Fibroblast of peridontal ligament (primary cell): Measurements from ENCODE around the gene NOXO1.

Experiments used
- DNase-seq: peaks from one replicate; pipeline ENCODE4 v3.0.0-alpha.2; 2010; ENCODE audit errors: extremely low read depth

Gene NOXO1

DNA sequence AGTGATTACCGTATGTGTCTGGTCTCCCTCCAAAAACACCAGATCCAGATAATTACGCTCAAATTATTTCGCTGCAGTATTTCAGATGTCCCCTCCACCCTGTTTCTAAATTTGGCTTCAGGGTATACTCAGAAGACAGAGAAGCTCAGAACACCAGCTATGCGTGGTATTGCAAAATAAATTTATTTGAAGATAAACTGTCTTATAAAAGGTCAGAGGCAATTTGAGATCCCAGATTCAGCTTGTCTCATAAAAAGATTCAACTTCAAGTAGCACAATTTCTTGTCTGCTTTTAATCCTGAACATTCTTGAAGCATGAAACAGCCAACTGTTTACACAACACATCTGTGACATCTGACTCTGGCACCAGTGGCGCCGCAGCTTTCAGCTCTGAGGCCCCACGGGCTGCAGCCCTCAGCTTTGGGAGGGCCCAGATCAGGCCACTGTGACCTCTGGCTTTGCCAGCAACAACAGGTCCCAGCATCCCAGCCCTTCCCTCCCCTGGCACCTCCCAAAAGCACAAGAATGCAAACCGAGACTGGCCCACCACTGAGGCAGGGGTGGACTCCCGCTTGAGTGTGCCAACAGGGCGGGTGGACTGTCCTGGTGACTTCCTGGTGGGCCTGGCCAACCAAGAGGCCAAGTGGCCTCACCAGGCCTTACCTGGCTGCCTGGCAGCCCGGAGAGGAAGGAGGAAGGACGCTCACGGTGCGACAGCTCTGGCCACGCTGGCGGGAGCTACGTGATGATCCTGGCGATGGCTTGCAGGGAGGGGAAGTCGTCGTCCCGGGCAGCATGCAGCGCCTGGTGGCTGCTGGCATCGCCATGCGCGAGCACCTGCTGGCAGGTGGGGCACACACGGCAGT lies 16.5 kb upstream of the NOXO1 start:
- DNase-seq, result peak; percentile 80

DNA sequence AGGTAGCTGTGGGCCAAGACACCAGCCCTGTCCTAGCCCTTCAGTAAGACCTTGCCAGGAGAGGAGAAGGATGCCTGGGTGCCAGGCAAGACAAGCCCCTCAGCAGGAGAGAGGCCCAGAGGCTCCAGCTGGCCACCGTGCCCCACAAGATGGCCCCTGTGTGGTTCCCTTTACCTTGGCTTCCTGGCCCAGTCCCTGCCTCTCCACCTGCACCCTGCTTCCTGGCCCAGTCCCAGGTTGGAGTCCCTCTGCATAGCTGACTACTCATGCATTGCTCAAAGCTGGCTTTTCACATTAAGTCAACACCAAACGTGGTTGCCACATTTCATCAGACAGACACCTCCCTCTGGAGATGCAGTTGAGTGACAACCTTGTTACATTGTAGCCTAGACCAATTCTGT lies 12.5 kb upstream of the NOXO1 start:
- DNase-seq, result no peak

DNA sequence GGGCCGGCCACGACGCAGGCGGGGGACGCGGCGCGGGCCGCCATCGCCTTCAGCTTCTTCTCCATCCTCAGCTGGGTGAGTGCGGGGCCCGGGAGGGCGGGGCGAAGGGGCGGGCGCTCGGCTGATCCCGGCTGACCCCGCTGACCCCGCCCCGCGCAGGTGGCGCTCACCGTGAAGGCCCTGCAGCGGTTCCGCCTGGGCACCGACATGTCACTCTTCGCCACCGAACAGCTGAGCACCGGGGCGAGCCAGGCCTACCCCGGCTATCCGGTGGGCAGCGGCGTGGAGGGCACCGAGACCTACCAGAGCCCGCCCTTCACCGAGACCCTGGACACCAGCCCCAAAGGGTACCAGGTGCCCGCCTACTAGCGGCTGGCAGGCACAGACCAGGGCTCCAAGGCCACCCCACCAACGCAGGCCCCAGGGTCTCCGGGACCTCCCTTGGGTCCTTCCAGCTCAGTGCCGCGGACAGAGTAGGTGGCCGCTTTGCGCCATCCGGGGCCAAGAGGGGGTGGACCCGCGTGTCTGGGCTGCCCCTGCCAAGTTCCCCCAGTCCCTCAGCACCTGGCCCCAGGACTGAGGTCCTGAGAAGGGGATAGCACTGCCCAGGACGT lies 11.5 kb upstream of the NOXO1 start:
- DNase-seq, result no peak

DNA sequence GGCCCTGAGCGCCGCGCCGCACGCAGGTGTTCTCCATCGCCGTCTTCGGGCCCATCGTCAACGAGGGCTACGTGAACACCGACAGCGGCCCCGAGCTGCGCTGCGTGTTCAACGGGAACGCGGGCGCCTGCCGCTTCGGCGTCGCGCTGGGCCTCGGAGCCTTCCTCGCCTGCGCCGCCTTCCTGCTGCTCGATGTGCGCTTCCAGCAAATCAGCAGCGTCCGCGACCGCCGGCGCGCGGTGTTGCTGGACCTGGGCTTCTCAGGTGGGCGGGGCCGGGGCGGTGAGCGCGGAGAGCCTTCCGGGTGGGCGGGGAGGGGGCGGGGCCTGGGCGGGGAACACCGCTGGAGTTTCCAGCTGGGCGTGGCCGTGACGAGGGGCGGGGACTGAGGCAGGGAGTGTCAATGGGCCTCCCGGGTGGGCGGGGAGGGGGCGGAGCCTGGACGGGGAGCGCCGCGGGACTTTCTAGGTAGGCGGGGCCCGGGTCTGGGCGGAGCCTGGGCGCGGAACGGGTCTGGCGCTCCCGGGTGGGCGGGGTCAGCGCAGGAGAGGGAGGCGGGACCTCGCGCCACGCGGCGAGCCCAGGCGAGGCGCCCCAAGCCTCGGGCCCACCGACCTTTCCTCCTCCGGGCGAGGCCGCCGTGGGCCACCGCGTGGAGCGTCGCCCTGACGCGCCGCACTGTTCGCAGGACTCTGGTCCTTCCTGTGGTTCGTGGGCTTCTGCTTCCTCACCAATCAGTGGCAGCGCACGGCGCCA lies 10.9 kb upstream of the NOXO1 start:
- DNase-seq, result peak; percentile 75

DNA sequence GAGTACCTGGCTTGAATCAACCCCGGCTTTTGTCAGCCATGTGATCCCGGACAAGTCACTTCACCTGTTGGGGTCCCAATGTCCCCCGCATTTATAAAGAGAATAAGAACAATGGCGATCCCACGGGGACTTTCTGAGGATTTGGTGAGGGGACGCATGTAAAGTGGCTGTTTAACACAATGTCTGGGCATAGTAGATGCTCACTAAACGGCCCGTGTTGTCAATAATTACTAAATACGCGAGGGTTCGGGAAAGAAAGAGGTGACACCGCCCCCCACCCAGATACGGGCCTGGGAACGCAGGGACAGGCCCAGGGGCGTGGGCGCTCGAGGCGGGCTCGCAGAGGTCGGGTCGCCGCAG lies 10.3 kb upstream of the NOXO1 start:
- no peak for DNase-seq

DNA sequence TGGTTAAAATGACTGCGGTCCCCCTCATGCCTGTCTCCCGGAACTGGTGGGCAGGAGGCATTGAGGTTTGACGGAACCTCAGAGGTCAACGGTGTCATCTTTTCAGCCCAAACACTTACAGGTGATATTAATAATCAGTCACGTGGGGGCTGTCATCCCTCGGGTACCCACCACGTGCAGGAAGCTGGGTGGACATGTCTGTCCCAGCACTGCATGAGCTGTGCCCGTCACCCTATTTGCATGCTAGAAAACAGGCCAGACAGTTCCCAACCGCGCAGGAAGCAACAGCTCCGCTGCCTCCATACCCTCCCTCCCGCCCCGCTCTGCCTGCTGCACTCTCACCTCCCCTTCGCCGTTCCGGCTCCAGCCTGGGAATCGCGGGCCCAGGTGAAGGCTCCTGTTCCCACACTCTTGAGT lies 9.9 kb upstream of the NOXO1 start:
- no peak for DNase-seq

DNA sequence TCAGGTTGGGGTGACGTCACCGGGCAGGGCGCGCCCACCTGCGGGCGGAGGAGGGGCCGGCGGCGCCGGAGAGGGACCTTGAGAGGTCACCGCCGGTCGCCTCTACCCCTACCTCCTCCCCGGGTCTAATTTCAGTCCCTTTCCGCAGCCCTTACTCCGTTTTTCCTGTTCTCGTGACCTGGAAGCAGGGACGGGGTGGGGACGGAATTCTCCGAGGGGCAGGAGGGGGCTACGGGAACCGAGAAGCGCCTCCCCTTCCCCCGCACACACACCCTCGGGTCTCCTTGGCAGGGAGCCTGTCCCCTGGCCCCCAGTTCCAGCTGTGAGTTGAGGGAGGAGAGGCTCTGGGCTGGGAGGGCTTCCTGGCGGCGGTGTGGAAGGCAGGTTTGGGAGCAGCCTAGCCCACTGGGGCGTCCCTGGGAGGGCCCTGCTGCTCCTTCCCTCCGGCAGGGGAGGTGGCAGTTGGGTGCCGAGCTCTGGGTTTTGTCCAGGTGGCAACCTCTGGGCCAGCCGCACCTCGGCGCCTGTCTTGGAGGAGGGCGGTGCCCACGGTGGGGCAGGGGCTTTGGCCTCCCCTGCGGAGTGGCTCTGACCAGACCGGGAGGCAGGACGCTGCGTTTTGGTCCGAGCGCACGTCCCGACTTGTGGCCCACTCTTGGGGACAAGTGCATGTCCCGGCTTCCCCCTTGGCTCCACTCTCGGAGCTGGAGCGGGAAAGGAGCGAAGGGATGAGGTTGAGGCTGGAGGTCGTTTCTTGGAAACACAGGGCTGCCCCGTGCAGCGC lies 9.3 kb upstream of the NOXO1 start:
- DNase-seq, result no peak

DNA sequence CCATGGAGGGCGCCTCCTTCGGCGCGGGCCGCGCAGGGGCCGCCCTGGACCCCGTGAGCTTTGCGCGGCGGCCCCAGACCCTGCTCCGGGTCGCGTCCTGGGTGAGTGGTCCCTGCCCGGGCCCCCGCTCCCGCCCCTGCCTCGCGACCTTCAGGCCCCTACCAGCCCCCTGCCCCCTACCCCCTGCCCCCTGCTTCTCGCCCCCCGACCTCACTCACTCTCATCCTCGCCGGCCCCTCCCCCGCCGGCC lies 8.8 kb upstream of the NOXO1 start:
- DNase-seq, result no peak

DNA sequence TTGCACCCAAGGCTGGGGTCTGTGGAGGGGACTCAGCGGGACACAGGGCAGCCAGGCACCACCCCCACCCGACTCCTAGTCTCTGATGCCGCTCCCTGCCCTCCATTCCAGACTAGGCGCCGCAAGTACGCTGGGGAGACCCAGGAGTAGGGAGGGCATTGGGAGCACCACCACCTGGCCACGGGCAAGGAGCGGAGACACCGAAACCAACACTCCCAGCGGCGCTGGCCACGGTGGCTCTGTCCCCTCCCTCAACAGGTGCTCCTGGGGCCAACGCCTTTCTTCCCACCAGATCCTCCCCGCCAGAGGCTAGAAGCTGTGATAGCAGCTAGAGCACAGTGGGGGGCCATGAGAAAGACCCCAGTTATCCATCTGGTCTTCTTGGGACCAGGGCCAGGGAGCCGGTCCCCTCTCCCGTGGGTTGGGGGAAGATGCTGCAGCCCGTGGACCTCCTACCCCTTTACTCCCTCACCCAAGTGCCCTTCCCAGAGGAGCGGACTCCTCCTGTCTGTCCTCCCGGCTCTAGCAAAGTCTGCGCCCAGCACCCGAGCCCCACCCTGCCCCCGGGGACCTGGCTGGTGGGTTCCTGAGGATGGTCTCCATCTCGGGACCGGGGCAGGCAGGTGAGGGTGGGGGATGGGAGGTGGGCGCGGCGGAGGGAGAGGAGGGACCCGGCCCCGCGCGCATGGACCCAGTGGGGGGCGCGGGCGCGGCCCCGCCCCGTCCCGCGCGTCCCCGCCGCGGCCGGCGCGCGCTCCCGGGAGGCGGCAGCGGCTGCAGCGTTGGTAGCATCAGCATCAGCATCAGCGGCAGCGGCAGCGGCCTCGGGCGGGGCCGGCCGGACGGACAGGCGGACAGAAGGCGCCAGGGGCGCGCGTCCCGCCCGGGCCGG lies 8.2 kb upstream of the NOXO1 start, which contains the start of gene SYNGR3:
Gene SYNGR3 (plus strand): TSS at position 762 of the 892 bp plus-strand sequence. CDS start 133 bp downstream, outside the sequence.
- DNase-seq, result no peak

DNA sequence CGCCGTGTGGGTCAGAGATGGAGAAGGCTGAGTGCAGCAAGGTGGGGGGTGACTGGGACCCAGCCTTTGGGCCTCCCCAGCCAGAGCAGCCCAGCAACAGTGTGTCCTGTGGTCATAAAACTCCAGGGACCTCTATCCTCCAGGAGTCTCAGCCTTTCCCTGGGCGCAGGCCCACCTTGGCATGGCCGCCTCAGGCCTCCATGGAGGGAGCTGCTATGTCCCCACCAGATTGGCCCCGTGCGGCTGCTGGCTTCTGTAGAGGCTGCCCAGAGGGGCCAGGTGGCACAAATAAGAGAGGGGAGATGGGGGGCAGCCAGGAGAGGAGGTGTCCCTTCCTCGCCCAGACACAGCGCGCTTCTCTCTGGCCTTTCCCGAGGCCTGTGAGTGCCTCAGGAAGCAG lies 5.9 kb upstream of the NOXO1 start:
- no peak for DNase-seq

DNA sequence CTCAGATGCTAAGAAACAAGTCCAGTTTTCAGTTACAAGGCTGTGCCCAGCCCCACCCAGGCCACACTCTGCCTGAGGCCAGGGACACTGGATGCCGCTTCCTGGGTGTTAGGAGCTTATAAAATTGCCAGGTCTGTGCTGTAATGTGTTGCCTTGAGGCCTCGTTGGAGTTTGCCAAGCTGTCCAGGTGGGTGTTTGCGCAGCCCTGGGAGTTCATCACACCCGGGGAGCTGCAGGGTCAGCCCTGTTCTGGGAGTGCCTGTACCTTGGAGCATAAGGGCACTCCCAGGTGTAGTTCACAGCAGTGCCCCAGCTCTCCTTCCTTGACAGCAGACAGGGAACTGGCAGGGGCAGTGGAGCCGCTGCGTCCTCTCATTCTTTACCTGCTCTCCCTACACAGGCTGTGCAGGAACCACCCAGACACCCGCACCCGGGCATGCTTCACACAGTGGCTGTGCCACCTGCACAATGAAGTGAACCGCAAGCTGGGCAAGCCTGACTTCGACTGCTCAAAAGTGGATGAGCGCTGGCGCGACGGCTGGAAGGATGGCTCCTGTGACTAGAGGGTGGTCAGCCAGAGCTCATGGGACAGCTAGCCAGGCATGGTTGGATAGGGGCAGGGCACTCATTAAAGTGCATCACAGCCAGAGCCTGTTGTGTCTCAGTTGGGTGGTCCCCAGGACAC lies 4.3 kb upstream of the NOXO1 start:
- no peak for DNase-seq

DNA sequence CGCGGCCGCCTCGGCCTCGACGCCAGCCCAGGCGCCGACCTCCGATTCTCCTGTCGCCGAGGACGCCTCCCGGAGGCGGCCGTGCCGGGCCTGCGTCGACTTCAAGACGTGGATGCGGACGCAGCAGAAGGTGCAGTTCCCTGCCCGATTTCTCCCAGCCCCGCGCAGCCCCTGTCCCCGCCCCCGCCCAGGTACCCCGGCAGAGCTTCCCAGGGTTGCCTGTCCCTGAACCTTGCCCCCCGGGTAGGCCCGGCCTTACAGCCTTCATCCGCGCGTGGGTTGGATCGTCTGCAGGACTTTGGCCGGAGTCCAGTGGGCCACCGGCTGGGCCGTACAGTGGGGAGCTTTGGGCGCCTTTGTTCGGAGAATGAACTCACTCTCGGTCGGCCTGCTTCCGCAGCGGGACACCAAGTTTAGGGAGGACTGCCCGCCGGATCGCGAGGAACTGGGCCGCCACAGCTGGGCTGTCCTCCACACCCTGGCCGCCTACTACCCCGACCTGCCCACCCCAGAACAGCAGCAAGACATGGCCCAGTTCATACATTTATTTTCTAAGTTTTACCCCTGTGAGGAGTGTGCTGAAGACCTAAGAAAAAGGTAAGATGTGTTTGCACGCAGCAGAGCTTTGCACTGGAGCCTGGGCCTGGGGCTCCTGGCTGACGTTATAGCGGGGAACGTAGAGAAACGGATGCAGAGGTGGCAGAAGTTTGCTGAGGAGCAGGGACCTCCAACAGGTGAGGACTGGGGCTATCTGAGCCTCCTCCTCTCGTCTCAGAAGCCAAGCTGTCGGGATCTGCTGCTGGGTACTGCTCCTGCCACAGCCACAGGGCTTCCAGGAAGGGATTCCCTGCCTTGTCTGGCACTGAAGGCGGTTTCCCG lies 3.3 kb upstream of the NOXO1 start:
- DNase-seq, result peak; percentile 14

DNA sequence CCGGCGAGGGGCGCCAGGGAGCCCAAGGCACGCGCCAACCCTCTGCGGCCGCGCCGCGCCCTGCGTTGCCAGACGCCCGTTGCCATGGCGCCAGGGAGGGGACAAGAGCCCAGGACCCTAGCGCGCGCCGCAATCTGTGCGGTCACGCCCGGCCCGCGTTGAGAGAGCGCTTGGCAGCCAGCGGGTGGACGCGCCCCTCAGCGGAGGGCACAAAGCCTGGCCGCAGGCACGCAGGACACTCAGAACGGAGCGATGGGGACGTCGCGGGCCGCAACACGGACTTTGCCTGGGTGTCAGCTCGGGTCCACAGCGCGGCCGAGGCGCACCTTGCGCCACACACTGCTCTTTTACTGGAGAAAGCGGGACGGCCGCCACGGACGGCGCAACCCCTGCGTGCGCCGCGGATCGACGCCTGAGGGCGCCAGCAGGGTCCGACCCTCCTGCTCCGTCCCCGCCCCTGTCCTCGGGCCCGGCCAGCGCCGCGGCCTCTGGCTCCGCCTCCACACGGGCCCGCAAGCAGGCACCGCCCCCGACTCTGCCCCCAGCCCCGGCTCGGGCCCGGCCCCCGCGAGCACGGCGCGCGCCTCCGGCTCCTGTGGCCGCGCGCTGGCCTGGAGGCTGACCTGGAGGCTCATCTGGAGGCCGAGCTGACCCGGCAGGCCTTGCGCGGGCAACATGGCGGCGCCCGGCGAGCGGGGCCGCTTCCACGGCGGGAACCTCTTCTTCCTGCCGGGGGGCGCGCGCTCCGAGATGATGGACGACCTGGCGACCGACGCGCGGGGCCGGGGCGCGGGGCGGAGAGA lies 2.5 kb upstream of the NOXO1 start, which contains the start of gene GFER:
Gene GFER (plus strand): TSS at position 650 of the 803 bp plus-strand sequence. CDS start 26 bp downstream, at position 676.
- peak; percentile 88 for DNase-seq

DNA sequence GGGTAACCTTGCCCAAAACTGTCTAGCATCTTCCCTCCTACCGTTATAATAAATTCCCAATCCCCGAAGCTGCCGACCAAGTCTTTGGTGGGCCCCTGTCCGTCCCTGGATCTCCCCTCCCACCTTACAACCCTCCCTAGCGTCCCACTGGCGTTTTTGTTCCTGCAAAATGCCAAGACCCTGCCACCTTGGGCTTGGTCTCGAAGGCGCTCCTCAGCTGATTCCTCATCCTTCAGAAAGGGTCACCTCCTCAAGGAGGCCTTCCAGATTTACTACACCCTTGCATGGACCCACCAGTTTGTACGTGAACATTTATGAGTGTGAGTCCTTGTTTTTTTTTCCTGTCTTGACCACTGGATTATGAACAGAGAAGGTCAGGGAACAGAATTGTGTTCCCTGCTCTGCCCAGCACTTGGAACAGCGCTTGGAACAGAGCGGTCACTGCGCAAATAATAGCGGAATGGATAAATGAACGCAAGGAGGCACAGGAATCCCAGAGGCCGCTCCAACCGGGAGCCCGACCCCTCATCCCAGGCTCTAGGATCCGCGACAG lies 1.8 kb upstream of the NOXO1 start:
- no peak for DNase-seq

DNA sequence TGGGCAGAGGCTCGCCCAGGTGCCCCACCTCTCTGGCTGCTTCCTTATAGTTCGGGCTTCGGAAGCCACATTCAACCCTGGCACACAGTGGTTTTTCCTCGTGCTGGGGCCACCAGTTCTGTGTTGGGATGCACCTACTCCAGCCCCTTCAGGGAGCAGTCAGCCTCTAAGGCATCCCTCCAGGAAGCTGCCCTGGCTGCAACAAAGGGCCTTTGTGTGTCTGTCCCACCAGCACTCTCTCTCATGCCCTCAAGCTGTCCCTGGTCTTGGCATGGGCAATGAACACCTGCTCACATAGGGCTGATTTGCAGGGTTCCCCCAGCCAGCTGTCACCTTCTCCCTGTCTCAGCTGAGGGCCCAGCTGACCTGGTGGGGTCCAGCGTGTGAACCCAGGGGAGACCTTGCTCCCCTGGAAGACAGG lies 754 bp upstream of the NOXO1 start:
- DNase-seq, result no peak

DNA sequence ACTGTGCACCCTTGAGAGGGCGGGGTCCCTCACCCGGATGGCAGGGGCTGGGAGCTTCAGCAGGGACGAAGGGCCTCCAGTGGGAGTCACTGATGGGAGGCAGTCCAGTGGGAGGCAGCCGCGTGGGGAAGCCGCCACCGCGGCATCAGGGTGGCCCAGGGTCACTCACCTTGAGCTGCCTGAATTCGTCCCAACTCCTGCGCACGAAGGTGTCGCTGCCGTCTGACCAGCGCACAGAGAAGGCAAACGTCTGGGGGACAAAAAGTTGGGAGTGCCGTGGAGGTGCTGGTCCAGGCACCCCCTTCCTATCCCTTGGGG lies 540 bp downstream of the NOXO1 start:
- no peak for DNase-seq

DNA sequence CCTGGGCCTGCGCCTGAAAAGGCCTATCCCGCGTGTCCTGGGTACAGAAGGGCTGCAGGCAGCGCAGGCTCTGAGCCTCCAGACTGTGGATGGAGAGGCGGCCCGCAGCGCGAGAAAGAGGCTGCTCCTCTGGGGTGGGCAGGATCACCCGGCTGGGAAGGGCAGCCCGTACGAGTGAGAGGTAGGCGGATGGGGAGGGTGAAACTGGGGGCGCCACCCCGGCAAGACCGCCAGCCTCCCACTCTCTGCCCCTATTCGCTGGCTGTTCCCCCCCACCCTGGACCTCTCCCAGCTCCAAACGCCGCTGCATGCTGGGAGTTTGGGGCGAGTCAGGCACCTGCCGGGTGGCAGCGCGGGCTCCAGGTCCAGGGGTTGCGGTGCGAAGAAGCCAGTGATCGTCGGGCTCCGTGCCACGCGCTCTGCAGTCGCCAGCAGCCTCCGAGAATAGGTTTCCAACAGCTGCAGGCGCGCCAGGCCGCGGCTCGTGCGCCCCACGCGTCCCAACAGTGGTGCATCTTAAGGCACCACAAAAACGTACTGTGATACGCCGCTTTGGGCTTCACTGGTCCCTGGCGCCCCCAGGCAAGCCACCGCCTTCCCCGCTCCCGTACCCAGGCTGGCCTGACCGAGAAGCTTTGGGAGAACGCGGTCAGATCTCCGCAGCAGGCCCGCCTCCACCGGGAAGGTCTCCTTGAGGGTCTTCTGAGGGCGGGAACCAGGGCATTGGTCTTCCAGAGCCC lies 1.1 kb downstream of the NOXO1 start:
- no peak for DNase-seq
